Left lung (tissue), 10 donors: ENCODE data around the gene CGB5. TPM values are rescaled to one million over a fixed set of nuclear protein-coding genes. Genes with fewer than 3 reads are reported as not detected.
"Not testable (repeated sequence)": the region's sequence is repeated elsewhere in the genome, so short reads cannot be mapped to it uniquely, and the experiment has no call there.

Experiments used
- ATAC-seq: fragments of 200-7000 bp; cut with Tn5 transposase; one replicate; pipeline ENCODE4 v1.9.1; 2020; ENCODE audit warnings: moderate library complexity
- DNase-seq, 4 donors: peaks; one replicate each; pipeline ENCODE4 v3.0.0-alpha.2; 2013 to 2020
- H3K27ac ChIP-seq, 2 donors: fragments of 200-600 bp; sonication (generic) in 1 of 2; one replicate each; pipeline versions ENCODE4 v1.5.0 to v1.8.0; 2020 to 2021
- H3K27me3 ChIP-seq, 2 donors: fragments of 200-600 bp; sonication (generic) in 1 of 2; one replicate each; pipeline versions ENCODE4 v1.5.0 to v1.8.0; 2020 to 2021
- H3K36me3 ChIP-seq, 2 donors: fragments of 200-600 bp; sonication (generic) in 1 of 2; one replicate each; pipeline versions ENCODE4 v1.5.0 to v1.8.0; 2020 to 2021
- H3K4me1 ChIP-seq, 2 donors: fragments of 200-600 bp; one replicate each; pipeline ENCODE4 v1.8.0; 2021
- H3K4me3 ChIP-seq, 2 donors: fragments of 200-600 bp; sonication (generic) in 1 of 2; one replicate each; pipeline versions ENCODE4 v1.5.0 to v1.8.0; 2020 to 2021; ENCODE audit warnings: mild to moderate bottlenecking in 1 of 2
- H3K9me3 ChIP-seq, 2 donors: fragments of 200-600 bp; sonication (generic) in 1 of 2; one replicate each; pipeline versions ENCODE4 v1.5.0 to v1.8.0; 2020 to 2021
- CTCF ChIP-seq, 2 donors: fragments of 200-600 bp; sonication (generic) in 1 of 2; IDR thresholded peaks; one replicate each; pipeline versions ENCODE4 v1.5.0 to v1.8.0; 2021; ENCODE audit warnings: antibody characterized with exemption in 2 of 2
- intact Hi-C, 2 donors: fragments of 100-400 bp; cut with DNase I; formaldehyde crosslinking; loops; one replicate each; pipeline versions ENCODE4 v1.11.2 to v1.14.2; 2022
- polyA plus RNA-seq, 6 donors: library from polyadenylated mRNA; unstranded; fragments of 120-200 nt; gene quantifications; one replicate each; pipeline ENCODE4 v1.2.1, GENCODE V29; 2013; ENCODE audit not compliant: insufficient read length in 6 of 6
- total RNA-seq, 2 donors: library from RNA; stranded (reverse); fragmentation: NEBNext Ultra II Directional; extraction: Animal tissue kit (Norgen Biotek cat#: 25700); gene quantifications; one replicate each; pipeline ENCODE4 v1.2.1, GENCODE V29; 2021
- donor health status: DM: no; HTN: yes; CAD: no.
- donor health status: DM: no; HTN: no; CAD: no.

Gene CGB5
- total and polyA plus RNA-seq, 8 donors = 0.50 TPM; not detected in 7

GRCh38 chr19:49056101-49056901 lies 12.7 kb downstream of the CGB5 start:
- Histone ChIP-seq H3K4me3 (peak overlapping the region; percentile 40 to 48), H3K4me1 (peaks cover 7 to 21% of the 10 kb centered on the region in 2 donors), H3K9me3 (no peaks in the 10 kb centered on the region), H3K27me3 (peaks cover 0 to 66% of the 10 kb centered on the region in 2 donors), H3K27ac (no peak overlapping the region), H3K36me3 (no peaks in the 10 kb centered on the region)
- ATAC-seq = peak; percentile 94
- TF ChIP-seq CTCF (IDR thresholded peaks at IDR 0.05) = no peak
- DNase-seq = peak in 3 of 4 donors; percentile 43 to 92 (median 64)
- intact Hi-C loops = no loop called here

GRCh38 chr19:49056902-49057596 lies 13.4 kb downstream of the CGB5 start:
- DNase-seq, intact Hi-C loops, H3K36me3 ChIP-seq, H3K27ac ChIP-seq, H3K9me3 ChIP-seq: not testable (repeated sequence)
- Histone ChIP-seq H3K4me1 (peaks cover 7 to 21% of the 10 kb centered on the region in 2 donors), H3K27me3 (peaks cover 0 to 73% of the 10 kb centered on the region in 2 donors), H3K4me3 (peak overlapping the region in 1 of 2 donors; percentile 48)
- ATAC-seq = peak; percentile 4

- Histone ChIP-seq H3K27ac (no peak within 1 kb of the TSS), H3K27me3 (peaks cover 0 to 80% of the 10 kb centered on the region in 2 donors), H3K4me3 (peak within 1 kb of the TSS; percentile 19 to 48), H3K4me1 (peaks cover 7 to 21% of the 10 kb centered on the region in 2 donors), H3K36me3 (no peaks in the 10 kb centered on the region), H3K9me3 (no peaks in the 10 kb centered on the region)
- peak; percentile 88 for ATAC-seq
- no peak for TF ChIP-seq CTCF (IDR thresholded peaks at IDR 0.05)
- intact Hi-C loops = no loop called here
- DNase-seq = peak in 3 of 4 donors; percentile 58 to 89 (median 72)
Measured at GRCh38 chr19:49057636-49058234, 14.1 kb downstream of the CGB5 start, which contains the start of gene CGB7. Gene CGB7, minus strand, starts transcription at chr19:49057749. Its CDS starts 2,374 bp downstream, at chr19:49055375.

- no peaks in the 10 kb centered on the region for H3K9me3 ChIP-seq
- TF ChIP-seq CTCF (IDR thresholded peaks at IDR 0.05) = no peak
- H3K4me1 ChIP-seq = peaks cover 7 to 21% of the 10 kb centered on the region in 2 donors
- H3K36me3 ChIP-seq = no peaks in the 10 kb centered on the region
- H3K27me3 ChIP-seq = peaks cover 0 to 88% of the 10 kb centered on the region in 2 donors
- DNase-seq (no peak), ATAC-seq (no peak)
- H3K4me3 ChIP-seq = no peak overlapping the region
- intact Hi-C loops = no loop called here
- no peak overlapping the region for H3K27ac ChIP-seq
Measured at GRCh38 chr19:49058562-49058961, 14.9 kb downstream of the CGB5 start.

GRCh38 chr19:49059053-49059452 lies 15.4 kb downstream of the CGB5 start:
- DNase-seq = no peak
- no peak for TF ChIP-seq CTCF (IDR thresholded peaks at IDR 0.05)
- intact Hi-C loops = no loop called here
- peaks cover 0 to 93% of the 10 kb centered on the region in 2 donors for H3K27me3 ChIP-seq
- ATAC-seq = no peak
- H3K27ac ChIP-seq = no peak overlapping the region
- peaks cover 7 to 21% of the 10 kb centered on the region in 2 donors for H3K4me1 ChIP-seq
- no peaks in the 10 kb centered on the region for H3K36me3 ChIP-seq
- no peak overlapping the region for H3K4me3 ChIP-seq
- H3K9me3 ChIP-seq = no peaks in the 10 kb centered on the region
